ENCODE measurements around the gene AJAP1.

The AJAP1 gene

GRCh38 chr1:4801192-4801924 lies 146.9 kb downstream of the AJAP1 start:
- no peak for DNase-seq (ENCODE audit: low read depth)
- no peak overlapping the region for H3K4me3 ChIP-seq (ENCODE audit: low read depth, low read length)

GRCh38 chr1:4802024-4802423 lies 147.6 kb downstream of the AJAP1 start:
- no peak overlapping the region for H3K4me3 ChIP-seq (ENCODE audit: low read depth, low read length)
- no peak for DNase-seq (ENCODE audit: low read depth)
- TF ChIP-seq POLR2A (IDR thresholded peaks at IDR 0.05; ENCODE audit: extremely low read depth, insufficient read length) (no peak), CTCF (IDR thresholded peaks at IDR 0.05; ENCODE audit: low read depth, low read length) (no peak), MYC (IDR thresholded peaks at IDR 0.05; ENCODE audit: low read depth, low read length) (no peak), MAX (IDR thresholded peaks at IDR 0.05; ENCODE audit: low read depth, low read length) (no peak)

More at GRCh38 chr1:4801192-4801924, 146.9 kb downstream of the AJAP1 start:
- TF ChIP-seq MYC (IDR thresholded peaks at IDR 0.05; ENCODE audit: low read depth, low read length) (no peak), CTCF (IDR thresholded peaks at IDR 0.05; ENCODE audit: low read depth, low read length) (no peak)

- DNase-seq (ENCODE audit: low read depth) = no peak
- no peak overlapping the region for H3K4me3 ChIP-seq (ENCODE audit: low read depth, low read length)
- TF ChIP-seq POLR2A (IDR thresholded peaks at IDR 0.05; ENCODE audit: extremely low read depth, insufficient read length) (no peak), CTCF (IDR thresholded peaks at IDR 0.05; ENCODE audit: low read depth, low read length) (no peak), MAX (IDR thresholded peaks at IDR 0.05; ENCODE audit: low read depth, low read length) (no peak), MYC (IDR thresholded peaks at IDR 0.05; ENCODE audit: low read depth, low read length) (no peak)
These were observed 148.9 kb downstream of the AJAP1 start for GRCh38 chr1:4803335-4803734.

- DNase-seq (ENCODE audit: low read depth) = no peak
- no peak for TF ChIP-seq CTCF (IDR thresholded peaks at IDR 0.05; ENCODE audit: low read depth, low read length)
- no peak for TF ChIP-seq MYC (IDR thresholded peaks at IDR 0.05; ENCODE audit: low read depth, low read length)
- no peak for TF ChIP-seq MAX (IDR thresholded peaks at IDR 0.05; ENCODE audit: low read depth, low read length)
- TF ChIP-seq POLR2A (IDR thresholded peaks at IDR 0.05; ENCODE audit: extremely low read depth, insufficient read length) = no peak
- no peak overlapping the region for H3K4me3 ChIP-seq (ENCODE audit: low read depth, low read length)
These were observed 151.6 kb downstream of the AJAP1 start for GRCh38 chr1:4805987-4806386.

- no peak overlapping the region for H3K4me3 ChIP-seq (ENCODE audit: low read depth, low read length)
- no peak for DNase-seq (ENCODE audit: low read depth)
- no peak for TF ChIP-seq MYC (IDR thresholded peaks at IDR 0.05; ENCODE audit: low read depth, low read length)
- TF ChIP-seq CTCF (IDR thresholded peaks at IDR 0.05; ENCODE audit: low read depth, low read length) = no peak
- no peak for TF ChIP-seq MAX (IDR thresholded peaks at IDR 0.05; ENCODE audit: low read depth, low read length)
- TF ChIP-seq POLR2A (IDR thresholded peaks at IDR 0.05; ENCODE audit: extremely low read depth, insufficient read length) = no peak
These were observed 166.1 kb downstream of the AJAP1 start for GRCh38 chr1:4820543-4820942.
